HuH-7.5 (cell line): ENCODE data around the gene SND1.

Source experiments
- DNase-seq: peaks from one replicate; pipeline ENCODE4 v3.0.0; 2011; ENCODE audit warnings: low spot score

The SND1 gene

DNA sequence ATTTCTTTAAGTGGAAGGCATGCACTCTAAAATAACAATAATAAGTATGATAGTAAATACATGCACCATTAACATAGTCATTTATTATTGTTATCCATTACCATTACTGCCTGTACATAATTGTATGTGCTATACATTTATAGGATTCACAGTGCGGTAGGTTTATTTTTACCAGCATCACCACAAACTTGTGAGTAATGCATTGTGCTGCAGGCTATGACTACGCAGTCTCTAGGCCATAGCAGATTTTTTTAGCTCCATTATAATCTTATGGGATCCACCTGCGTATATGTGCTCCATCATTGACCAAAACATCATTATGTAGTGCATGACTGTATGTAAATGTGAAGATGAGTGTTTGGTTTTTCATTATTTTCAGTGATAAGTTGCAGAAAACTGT, 219.2 kb downstream of the SND1 start:
- DNase-seq: no peak

DNA sequence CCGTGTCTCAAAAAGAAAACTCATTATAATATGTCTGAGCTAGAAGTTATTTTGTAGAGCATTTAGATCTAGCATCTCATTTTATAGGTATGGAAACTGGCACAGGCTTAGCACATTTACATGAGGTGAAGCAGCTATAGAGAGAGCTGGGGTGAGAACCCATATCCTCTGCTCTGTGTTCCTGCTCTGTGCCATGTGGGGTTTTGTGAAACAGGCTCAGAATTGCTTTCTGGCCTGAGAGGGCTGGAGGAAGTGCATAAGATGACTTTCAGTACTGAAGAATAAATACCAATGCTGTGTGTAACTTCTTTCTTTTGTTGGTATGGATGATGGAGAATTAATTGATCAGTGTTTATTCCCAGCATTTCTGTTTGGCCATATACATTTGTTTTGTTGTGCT, 220.1 kb downstream of the SND1 start:
- no peak for DNase-seq

DNA sequence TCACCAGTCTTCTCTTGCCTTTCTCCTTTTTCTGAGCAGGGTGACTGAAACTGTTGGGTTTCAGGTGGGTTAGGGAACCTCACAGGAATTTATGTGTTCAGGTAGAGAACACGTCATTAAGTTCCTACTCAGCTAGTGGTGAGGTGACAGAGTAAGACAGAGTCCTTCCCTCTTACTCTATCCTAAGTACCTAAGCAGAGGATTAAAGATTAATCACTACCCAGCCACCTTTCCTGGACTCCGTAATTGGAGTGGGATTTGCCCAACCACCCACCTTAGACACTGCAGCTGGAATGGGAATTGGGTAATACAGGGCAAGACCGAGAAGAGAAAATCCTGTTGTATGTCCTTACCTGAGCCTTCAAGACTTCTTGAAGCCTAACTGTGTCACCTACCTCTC, 221.2 kb downstream of the SND1 start:
- DNase-seq: no peak

DNA sequence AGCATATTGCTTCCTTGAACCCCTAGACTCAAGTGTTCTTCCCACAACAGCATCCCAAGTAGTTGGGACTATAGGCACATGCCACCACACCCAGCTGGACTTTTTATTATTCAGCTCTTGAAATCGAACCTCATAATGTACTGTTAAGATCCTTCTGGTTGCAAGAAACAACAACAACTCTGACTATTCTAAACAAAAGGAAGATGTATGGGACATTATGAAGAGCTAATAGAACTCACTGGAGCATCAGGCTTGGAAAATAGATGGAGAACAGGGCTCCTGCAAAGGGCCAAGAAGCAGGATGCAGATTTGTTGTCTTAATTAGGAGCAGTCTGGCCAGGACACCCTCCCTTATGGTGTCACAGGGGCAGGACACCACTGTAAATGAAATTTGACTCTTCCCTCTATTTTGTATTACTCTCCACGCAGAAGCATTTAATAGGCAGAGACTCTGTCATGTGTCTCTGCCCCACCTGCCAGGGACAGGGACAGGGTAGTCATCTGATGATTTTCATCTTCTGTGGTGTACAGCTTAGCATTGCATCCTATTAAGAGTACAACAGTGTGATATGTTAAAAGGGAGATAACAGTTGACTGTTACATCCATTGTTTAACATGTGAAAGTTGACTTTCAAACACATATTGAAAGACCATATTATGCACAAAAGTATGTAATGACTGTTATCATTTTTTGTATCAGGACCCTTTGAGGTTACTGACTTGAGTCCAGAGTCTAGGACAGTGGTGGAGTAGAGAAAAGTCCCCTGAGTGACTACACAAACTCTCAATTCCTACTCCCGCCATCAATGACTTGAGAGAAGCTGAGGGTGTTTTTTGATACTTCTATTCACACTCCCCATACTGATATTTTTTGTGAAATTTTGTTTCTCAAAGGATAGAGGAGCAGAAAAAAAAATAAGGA, 222.0 kb downstream of the SND1 start:
- no peak for DNase-seq

DNA sequence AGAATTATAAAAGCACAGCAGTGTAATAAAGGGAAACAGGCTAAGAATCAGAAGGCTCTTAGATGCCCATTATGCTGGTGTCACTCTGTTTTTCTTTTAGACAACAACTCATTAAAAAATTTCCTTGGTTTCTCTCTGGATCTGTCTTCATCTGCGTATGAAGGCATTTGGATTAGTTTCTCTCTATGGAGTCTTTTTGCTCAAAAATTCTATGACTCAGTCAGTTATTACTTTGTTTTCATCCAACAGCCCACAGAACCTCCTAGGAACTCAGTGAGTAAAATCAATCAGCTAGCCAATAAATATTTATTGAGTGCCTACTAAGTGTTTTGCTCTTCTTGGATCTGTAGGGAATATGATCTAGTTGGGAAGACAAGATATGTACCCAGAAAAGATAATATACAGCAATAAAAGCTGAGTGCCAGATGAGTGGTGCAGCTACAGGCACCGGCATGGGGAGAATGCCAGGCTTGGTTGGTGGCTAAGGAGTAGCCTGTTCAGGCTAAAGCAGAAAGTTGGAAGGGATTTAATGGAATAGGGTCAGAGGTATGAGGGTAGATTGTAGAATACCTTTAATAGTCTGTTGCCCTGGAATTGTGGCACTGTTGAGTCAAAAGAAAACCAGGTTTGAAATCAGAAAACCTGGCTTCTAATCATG, 223.1 kb downstream of the SND1 start:
- no peak for DNase-seq

DNA sequence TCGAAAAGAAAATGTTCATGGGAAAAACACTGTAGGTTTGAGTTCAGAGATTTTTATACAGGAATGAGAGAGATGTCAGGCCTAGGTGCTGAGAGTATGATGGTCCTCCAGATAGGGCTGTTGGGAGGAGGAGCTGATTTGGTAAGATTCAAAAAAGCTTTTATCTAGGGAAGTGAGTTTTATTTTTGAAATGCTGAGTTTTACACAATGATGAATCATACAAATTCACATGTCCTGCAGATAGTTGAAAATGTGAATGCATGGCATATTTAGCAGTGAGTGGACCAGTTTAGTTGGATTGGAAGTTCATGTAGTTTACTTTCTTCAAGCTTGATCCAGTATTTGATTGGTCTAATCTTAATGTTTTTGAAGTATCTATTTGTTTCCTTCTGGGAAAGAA, 224.4 kb downstream of the SND1 start:
- DNase-seq: no peak

DNA sequence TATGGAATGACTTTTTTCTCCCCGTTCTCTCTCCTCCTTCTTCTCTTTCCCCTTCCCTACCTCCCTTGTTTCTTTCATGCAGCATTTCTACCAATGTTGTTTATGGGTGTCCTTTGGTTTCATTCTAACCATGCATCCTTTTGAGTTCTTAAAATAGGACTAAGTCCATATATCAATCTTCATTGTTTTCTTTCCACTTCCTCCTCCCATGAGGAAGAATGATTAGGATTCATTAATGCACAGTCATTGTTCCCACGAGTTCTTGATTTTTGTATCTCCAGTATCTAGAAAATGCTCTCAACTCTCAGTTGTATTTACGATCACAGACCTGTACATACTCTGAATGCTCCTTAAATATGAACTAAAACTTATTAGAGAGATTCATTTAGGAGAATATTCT, 226.0 kb downstream of the SND1 start:
- no peak for DNase-seq

DNA sequence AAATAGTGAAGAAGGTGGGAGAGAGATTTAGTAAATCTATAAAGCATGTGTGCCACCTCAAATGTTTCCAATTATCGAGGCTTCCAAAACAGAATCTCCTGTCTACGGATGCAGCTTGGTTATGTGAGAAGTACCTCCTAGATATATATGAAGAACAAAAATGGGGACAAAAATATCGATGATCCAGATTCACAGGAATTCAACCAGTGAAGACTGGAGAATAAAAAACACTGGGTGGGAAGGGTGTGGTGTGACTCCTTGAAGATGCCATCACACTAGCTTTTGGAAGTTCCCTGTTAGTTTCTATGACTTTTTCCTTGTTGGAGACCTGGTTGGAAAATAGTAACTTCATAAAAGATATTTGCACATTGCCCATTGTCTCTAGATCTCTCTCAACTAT, 226.8 kb downstream of the SND1 start:
- DNase-seq: no peak

DNA sequence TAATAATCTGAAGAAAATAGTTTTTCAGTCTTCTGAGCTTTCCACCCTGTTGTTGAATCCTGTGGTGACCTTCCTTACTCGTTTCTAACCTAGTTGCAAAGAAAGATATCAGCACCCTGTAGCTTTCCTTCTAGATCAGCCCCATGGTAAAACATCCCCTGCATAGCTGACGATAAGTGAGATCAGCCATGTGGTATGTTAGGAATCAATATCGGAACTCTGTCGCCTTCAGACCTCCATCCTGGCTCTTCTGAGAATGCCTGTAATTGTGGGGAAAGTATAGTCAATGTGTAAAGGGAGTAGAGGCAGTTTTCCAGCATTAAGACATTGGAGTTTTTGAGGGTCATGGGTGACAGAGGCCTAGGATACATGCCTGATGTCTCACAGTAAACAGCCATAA, 227.4 kb downstream of the SND1 start:
- no peak for DNase-seq

DNA sequence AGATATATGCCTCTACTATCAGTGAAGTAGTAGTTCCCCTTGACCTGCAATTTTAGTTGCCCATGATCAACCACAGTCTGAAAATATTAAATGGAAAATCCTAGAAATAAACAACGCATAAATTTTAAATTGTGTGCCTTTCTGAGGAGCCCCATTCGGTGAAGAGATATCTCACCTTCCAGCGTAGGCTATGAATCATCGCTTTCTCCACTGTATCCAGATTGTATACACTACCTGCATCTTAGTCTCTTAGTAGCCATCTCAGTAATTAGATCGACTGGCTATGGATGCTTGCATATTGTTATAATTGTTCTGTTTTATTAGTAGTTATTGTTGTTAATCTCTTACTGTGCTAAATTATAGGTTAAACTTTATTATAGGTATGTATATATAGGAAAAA, 227.9 kb downstream of the SND1 start:
- DNase-seq: no peak

DNA sequence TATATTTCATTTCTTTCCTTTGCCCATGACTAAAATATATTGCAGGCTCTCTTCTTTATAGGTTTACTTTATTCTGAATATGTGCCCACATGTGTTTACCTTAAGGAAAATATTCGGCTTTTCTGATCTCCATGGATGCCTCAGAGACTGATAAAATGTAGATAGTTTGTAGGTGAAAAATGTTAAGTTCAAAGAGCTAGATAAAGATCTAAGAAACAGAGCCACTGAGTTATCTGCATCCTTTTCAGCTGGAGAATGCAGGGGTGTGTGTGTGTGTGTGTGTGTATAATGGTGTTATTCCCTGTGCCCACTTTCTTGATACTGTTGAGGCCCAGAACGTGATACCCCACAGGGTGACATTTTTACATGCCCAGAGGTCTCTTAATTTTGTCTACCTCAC, 228.5 kb downstream of the SND1 start:
- DNase-seq: no peak

DNA sequence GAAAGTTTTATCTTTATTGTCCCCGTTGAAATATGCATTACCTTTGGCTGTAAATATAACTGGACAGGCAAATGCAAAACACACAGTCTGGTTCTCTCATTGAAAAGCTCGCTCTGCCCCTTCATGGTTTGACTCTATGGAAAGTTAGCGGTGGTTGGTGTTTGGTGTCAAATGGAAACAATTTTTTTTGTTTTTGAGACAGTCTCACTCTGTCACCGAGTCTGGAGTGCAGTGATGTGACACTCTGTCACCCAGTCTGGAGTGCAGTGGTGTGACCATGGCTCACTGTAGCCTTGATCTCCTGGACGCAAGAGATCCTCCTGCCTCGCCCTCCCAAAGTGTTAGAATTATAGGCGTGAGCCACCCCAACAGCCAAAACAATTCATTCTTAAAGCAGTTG, 229.6 kb downstream of the SND1 start:
- no peak for DNase-seq

DNA sequence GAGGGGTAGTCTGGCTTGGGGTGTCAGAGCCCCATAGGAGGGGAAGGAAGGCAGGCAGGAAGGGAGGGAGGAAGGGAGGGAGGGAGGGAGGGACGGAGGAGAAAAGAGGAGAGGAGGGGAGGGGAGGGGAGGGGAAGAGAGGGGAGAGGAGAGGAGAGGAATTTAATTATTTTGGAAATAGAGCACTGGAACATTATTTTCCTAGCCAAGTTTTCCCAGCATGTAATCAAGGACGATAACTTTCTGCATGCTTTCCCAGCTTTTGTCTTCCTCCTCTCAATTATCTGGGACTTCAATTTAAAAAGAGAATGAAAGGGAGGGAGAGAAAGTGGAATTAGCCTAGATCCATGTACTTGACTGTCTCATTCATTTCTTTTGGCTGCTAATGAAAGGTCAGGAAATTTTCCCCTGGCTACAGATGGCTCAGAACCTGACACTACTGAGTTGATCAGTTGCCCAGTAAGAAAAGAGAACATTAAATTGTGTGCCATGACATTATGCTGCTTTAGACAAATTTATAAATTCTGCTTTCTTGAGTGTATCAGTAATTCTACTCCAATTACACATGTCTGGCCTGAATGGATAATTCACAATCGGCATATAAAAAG, 230.4 kb downstream of the SND1 start:
- DNase-seq: no peak

DNA sequence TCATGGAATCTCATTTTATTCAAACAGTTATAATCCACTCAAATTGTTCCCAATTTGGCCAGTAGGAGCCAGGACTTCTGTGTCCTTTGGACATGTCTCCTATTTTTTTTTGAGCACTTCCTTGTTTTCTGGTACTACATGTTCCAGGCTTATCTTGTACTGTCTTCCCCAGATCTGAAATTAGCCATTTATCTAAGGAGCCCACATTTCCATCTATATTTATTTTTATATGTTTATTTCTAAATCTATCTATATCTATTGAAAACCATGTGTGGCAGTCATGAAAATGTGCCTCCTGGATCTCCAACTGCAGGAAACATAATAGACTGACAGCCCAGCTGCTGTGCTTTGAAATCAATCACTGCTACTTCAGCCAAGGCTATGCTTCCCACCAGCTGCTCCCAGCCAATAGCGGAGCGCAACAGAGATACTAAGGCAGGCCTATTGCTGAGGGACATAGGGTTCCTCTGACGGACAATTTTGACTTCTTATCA, 232.1 kb downstream of the SND1 start:
- DNase-seq: no peak

DNA sequence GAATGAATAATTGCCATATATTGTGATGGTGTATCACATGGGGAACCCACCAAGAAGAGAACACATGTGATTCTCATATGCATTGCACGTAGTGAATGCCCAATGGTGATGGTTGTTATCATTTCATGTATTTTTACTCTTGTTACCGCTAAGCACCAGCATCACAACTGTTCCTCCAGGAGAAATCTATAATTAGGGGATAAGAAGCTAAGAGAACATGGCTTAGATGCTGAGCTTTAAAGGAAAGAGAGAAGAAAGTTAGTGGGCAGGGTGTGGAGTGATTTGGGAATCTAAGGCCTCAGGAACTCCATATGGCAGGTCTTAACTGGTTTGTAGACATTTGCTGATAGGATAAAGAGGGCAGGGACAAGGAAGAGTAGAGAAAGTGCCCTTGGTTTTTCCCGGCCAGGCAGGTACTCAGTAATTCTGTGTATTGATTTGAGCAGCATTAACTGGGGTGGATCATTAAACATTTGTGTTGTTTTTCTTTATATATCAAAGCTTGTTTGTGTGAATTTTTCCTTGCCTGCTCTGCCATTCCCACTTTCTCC, 233.3 kb downstream of the SND1 start:
- no peak for DNase-seq

DNA sequence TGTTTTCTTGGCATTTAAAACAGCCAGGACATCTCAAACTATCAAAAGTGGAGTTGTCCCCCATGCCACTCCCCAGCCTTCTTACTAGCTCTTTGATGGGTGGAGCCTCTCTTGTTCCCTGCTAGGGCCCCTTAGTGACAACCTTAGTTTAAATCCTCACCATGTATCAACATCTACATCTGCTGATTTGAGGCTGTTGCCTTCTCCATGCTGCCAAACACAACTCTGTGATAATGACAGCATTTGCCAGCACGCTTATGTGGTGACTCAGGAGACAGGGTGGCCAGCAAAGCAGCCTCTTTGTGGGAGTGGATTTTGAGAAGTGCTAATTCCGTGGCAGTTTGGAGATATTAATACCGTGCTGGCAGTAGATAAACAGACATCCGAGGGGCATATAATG, 233.8 kb downstream of the SND1 start:
- DNase-seq: no peak

DNA sequence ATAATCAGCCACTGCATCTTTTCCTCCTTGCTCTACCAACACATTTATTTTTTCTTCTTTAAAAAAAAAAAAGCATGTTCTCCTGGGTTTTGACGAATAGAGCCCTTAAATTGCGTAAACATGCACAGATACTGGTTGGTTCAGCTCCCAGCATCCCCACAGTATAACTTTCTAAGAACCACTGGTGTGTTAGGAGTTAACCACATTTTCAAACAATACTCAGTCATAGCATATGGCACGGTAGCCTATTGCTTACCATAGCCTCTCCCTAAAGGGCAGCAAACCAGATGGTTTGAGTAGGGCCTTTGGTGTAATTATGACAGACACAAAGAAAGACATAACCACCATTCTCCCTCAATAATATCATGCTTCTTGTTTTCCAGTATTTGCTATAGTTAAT, 234.3 kb downstream of the SND1 start:
- no peak for DNase-seq

DNA sequence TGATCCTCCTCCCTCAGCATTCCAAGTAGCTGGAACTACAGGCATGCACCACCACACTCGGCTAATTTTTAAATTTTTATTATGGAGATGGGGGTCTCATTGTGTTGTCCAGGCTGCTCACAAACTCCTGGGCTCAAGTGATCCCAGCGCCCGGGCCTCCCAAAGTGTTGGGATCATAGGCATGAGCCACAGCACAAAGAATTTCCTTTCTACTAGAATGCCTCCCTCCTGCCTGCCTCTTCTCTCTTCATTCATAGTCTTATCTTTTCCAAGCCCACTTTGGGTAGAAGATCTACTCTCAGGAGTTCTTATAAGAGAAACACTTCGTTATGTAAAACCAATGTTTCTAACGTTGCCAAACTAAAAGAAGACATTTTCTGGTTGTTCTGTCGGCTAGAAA, 235.1 kb downstream of the SND1 start:
- DNase-seq: no peak

DNA sequence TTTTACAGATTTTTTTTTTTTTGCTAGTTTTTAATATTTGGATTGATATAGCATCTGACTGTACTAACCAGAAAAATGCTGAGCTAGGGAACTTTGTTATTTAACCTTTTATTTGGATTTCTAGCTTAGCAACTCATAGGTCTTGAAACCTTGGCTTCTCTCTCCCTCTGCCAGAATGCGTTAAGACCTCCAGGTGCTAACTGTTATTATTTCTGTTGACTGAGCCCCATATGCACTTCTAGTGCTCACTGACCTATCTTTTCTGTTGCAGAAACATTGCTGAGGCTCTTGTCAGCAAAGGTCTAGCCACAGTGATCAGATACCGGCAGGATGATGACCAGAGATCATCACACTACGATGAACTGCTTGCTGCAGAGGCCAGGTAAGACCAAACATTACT, 235.6 kb downstream of the SND1 start:
- no peak for DNase-seq

DNA sequence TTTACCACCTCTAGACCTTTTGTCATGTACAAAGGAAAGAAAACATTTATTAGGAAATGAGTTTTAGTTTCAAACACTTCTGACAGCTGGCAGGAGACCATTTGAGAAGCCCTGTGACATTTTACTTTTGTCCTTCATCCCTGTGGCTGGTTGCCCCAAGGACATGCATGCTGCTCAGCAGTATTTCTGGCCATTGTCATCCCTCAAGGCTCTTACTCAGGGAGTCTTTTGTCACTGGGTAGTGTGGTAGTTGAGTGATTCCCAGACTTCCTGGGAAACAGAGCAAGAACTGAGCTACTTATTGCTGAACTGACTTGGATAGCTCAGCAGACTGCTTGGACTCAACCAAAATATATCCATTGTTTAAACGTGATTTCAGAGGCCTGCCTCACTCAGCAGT, 236.4 kb downstream of the SND1 start:
- no peak for DNase-seq

DNA sequence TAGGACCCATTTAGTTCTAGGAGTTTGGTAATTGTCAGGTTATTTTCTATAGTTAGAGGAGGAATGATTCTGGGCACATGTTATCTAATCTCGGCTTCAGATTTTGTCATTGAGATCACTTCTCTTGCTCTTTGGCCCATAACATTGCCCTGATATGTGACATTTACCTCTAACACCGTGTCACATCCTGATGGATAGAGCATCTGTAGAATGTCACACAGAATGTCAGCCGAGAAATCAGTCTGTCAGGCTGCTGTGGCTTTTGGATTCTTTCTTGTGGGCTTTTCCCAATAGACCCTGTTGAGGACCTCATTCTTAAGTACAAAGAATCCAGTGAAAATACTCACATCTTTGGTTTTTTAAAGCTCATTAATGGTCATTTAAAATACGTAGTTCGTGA, 236.8 kb downstream of the SND1 start:
- DNase-seq: no peak

DNA sequence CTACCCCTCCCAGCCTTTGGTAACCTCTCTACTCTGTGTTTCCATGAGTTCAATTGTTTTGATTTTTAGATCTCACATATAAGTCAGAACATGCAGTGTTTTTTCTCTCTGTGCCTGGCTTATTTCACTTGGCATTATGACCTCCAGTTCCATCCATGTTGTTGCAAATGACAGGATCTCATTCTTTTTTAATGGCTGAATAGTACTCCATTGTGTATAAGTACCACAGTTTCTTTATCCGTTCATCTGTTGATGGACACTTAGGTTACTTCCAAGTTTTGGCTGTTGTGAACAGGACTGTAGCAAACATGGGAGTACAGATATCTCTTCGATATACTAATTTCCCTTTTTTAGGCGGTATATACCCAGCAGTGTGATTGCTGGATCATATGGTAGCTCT, 237.7 kb downstream of the SND1 start:
- no peak for DNase-seq

DNA sequence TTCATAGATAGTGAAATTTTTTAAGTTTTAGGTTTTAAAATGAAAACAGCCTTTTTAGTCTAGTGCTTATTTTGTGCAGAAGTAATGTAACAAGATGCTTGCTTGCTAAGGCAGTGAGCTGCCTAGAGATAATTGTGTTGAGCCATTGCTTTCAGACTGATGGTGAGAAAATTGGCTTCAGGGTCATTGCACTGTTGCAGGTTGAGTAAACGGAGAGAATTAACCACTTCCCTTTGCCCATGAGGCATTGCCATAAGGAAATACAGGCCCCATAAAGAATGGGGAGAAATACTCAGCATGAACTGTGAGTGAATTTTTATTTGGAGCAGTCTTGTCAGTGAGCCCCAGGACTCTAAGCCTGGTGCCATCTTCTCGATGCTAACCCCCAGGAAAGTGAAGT, 238.7 kb downstream of the SND1 start:
- DNase-seq: no peak
